ENCODE results near the gene MED16. TPM values are rescaled to one million over a fixed set of nuclear protein-coding genes. Genes with fewer than 3 reads are reported as not detected.

The MED16 gene
- total and polyA plus RNA-seq, 2 of the 13 experiments (the other 11 are each of a cell fraction or from before 2014, with no cell fraction given) = 13.3 to 14.8 TPM

DNA sequence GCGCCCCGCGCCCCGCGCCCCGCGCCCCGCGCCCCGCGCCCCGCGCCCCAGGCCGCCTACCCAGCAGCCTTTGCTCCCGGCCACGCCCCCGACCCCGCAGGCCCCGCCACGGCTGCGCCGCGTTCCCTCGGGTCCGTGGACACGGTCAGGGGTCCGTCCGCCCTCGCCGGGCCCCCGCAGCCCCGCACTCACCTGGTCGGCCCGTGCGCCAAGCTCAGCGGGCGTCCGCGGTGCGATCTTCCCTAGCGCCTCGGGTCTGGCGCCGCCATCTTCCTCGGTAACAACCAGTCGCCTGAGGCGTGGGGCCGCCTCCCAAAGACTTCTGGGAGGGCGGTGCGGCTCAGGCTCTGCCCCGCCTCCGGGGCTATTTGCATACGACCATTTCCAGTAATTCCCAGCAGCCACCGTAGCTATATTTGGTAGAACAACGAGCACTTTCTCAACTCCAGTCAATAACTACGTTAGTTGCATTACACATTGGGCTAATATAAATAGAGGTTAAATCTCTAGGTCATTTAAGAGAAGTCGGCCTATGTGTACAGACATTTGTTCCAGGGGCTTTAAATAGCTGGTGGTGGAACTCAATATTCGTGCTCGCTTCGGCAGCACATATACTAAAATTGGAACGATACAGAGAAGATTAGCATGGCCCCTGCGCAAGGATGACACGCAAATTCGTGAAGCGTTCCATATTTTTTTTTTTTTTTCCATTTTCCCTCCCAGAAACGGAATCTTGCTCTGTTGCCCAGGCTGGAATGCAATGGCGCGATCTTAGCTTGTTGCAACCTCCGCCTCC lies at the start of gene MED16, which contains the start of gene RNU6-9 (continued):
- TF ChIP-seq, protein P1, sequence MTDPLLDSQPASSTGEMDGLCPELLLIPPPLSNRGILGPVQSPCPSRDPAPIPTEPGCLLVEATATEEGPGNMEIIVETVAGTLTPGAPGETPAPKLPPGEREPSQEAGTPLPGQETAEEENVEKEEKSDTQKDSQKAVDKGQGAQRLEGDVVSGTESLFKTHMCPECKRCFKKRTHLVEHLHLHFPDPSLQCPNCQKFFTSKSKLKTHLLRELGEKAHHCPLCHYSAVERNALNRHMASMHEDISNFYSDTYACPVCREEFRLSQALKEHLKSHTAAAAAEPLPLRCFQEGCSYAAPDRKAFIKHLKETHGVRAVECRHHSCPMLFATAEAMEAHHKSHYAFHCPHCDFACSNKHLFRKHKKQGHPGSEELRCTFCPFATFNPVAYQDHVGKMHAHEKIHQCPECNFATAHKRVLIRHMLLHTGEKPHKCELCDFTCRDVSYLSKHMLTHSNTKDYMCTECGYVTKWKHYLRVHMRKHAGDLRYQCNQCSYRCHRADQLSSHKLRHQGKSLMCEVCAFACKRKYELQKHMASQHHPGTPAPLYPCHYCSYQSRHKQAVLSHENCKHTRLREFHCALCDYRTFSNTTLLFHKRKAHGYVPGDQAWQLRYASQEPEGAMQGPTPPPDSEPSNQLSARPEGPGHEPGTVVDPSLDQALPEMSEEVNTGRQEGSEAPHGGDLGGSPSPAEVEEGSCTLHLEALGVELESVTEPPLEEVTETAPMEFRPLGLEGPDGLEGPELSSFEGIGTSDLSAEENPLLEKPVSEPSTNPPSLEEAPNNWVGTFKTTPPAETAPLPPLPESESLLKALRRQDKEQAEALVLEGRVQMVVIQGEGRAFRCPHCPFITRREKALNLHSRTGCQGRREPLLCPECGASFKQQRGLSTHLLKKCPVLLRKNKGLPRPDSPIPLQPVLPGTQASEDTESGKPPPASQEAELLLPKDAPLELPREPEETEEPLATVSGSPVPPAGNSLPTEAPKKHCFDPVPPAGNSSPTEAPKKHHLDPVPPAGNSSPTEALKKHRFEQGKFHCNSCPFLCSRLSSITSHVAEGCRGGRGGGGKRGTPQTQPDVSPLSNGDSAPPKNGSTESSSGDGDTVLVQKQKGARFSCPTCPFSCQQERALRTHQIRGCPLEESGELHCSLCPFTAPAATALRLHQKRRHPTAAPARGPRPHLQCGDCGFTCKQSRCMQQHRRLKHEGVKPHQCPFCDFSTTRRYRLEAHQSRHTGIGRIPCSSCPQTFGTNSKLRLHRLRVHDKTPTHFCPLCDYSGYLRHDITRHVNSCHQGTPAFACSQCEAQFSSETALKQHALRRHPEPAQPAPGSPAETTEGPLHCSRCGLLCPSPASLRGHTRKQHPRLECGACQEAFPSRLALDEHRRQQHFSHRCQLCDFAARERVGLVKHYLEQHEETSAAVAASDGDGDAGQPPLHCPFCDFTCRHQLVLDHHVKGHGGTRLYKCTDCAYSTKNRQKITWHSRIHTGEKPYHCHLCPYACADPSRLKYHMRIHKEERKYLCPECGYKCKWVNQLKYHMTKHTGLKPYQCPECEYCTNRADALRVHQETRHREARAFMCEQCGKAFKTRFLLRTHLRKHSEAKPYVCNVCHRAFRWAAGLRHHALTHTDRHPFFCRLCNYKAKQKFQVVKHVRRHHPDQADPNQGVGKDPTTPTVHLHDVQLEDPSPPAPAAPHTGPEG (CRISPR knock-in tag; IDR thresholded peaks at IDR 0.05) = 0 out of 2 replicates have a peak, but pooled peaks have one; percentile 25
- TF ChIP-seq IRF2 (CRISPR knock-in tag; IDR thresholded peaks at IDR 0.05) (peak; percentile 26; the same call in 1 of the 2 replicates), ZNF775 (CRISPR knock-in tag; IDR thresholded peaks at IDR 0.05; ENCODE audit: borderline replicate concordance) (no peak), PTBP1 (IDR thresholded peaks at IDR 0.05; ENCODE audit: low read depth, low read length, poor library complexity, severe bottlenecking) (no peak)
- TF ChIP-seq, protein P2, sequence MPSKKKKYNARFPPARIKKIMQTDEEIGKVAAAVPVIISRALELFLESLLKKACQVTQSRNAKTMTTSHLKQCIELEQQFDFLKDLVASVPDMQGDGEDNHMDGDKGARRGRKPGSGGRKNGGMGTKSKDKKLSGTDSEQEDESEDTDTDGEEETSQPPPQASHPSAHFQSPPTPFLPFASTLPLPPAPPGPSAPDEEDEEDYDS (CRISPR knock-in tag; IDR thresholded peaks at IDR 0.05) = peak; percentile 72; the same call in 1 of the 2 replicates
- TF ChIP-seq, protein P3, sequence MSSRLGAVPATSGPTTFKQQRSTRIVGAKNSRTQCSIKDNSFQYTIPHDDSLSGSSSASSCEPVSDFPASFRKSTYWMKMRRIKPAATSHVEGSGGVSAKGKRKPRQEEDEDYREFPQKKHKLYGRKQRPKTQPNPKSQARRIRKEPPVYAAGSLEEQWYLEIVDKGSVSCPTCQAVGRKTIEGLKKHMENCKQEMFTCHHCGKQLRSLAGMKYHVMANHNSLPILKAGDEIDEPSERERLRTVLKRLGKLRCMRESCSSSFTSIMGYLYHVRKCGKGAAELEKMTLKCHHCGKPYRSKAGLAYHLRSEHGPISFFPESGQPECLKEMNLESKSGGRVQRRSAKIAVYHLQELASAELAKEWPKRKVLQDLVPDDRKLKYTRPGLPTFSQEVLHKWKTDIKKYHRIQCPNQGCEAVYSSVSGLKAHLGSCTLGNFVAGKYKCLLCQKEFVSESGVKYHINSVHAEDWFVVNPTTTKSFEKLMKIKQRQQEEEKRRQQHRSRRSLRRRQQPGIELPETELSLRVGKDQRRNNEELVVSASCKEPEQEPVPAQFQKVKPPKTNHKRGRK (CRISPR knock-in tag; IDR thresholded peaks at IDR 0.05) = no peak
- TF ChIP-seq, protein P4, sequence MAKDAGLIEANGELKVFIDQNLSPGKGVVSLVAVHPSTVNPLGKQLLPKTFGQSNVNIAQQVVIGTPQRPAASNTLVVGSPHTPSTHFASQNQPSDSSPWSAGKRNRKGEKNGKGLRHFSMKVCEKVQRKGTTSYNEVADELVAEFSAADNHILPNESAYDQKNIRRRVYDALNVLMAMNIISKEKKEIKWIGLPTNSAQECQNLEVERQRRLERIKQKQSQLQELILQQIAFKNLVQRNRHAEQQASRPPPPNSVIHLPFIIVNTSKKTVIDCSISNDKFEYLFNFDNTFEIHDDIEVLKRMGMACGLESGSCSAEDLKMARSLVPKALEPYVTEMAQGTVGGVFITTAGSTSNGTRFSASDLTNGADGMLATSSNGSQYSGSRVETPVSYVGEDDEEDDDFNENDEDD (CRISPR knock-in tag; IDR thresholded peaks at IDR 0.05; ENCODE audit: borderline replicate concordance) = no peak
- TF ChIP-seq, protein P5, sequence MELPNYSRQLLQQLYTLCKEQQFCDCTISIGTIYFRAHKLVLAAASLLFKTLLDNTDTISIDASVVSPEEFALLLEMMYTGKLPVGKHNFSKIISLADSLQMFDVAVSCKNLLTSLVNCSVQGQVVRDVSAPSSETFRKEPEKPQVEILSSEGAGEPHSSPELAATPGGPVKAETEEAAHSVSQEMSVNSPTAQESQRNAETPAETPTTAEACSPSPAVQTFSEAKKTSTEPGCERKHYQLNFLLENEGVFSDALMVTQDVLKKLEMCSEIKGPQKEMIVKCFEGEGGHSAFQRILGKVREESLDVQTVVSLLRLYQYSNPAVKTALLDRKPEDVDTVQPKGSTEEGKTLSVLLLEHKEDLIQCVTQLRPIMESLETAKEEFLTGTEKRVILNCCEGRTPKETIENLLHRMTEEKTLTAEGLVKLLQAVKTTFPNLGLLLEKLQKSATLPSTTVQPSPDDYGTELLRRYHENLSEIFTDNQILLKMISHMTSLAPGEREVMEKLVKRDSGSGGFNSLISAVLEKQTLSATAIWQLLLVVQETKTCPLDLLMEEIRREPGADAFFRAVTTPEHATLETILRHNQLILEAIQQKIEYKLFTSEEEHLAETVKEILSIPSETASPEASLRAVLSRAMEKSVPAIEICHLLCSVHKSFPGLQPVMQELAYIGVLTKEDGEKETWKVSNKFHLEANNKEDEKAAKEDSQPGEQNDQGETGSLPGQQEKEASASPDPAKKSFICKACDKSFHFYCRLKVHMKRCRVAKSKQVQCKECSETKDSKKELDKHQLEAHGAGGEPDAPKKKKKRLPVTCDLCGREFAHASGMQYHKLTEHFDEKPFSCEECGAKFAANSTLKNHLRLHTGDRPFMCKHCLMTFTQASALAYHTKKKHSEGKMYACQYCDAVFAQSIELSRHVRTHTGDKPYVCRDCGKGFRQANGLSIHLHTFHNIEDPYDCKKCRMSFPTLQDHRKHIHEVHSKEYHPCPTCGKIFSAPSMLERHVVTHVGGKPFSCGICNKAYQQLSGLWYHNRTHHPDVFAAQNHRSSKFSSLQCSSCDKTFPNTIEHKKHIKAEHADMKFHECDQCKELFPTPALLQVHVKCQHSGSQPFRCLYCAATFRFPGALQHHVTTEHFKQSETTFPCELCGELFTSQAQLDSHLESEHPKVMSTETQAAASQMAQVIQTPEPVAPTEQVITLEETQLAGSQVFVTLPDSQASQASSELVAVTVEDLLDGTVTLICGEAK (IDR thresholded peaks at IDR 0.05) = no peak
- TF ChIP-seq, protein P5 (CRISPR knock-in tag; IDR thresholded peaks at IDR 0.05) = no peak
